A549 (cell line): ENCODE results near the gene GRK1. TPM values are rescaled to one million over a fixed set of nuclear protein-coding genes. Genes with fewer than 3 reads are reported as not detected.

Experiments used
- ATAC-seq, 2 experiments: fragments of 200-7000 bp in 1 of 2; fragments of >200 bp in 1 of 2; cut with Nextera tagmentation in 1 of 2; cut with Tn5 transposase in 1 of 2; 3 replicates each; pipeline versions ENCODE4 v1.8.0 to v1.9.1; 2018 to 2020; ENCODE audit warnings: mild to moderate bottlenecking in 1 of 2, moderate library complexity in 1 of 2
- CTCF ChIA-PET: fragments of 300-600 bp; sonication (Branson Sonifier 250); formaldehyde crosslinking; extraction: SDS; loops from one replicate; lab custom pipeline; 2021; ENCODE audit warnings: antibody characterized with exemption, inconsistent platforms; lab: Yijun Ruan, JAX
- POLR2A ChIA-PET: fragments of 350-600 bp; formaldehyde crosslinking; extraction: SDS; loops from one replicate; lab custom pipeline; 2021; ENCODE audit warnings: antibody characterized with exemption, inconsistent platforms; lab: Yijun Ruan, JAX
- DNase-seq, 2 experiments: peaks; one replicate each; pipeline versions ENCODE4 v3.0.0 to v3.0.0-alpha.2; 2011 to 2016; ENCODE audit warnings: low read depth in 1 of 2, low spot score in 1 of 2
- FAIRE-seq: peaks from 2 replicates; lab custom pipeline; 2011; peaks lifted over from hg19 to GRCh38; lab: Jason Lieb, UNC
- H3K27ac ChIP-seq, 2 experiments: fragments of >200 bp; sonication (Bioruptor Twin); formaldehyde crosslinking; 3 replicates each; pipeline ENCODE4 v1.5.1; 2016 to 2017
- H3K4me1 ChIP-seq: fragments of >200 bp; sonication (Bioruptor Twin); formaldehyde crosslinking; 3 replicates; pipeline ENCODE4 v1.6.1; 2016
- H3K4me2 ChIP-seq: fragments of >200 bp; sonication (Bioruptor Twin); formaldehyde crosslinking; 3 replicates; pipeline ENCODE4 v1.6.1; 2016
- H3K4me3 ChIP-seq: fragments of >200 bp; sonication (Bioruptor Twin); formaldehyde crosslinking; 3 replicates; pipeline ENCODE4 v1.5.1; 2016
- H3K9me3 ChIP-seq: fragments of >200 bp; sonication (Bioruptor Twin); formaldehyde crosslinking; 3 replicates; pipeline ENCODE4 v1.6.1; 2016
- ATOH8 ChIP-seq: fragments of 250-450 bp; sonication (Bioruptor Pico); IDR thresholded peaks from 2 replicates; pipeline ENCODE4 v1.5.0; 2020; ENCODE audit warnings: low read depth, mild to moderate bottlenecking, moderate library complexity
- BCL3 ChIP-seq: fragments of >200 bp; sonication (Bioruptor Twin); formaldehyde crosslinking; IDR thresholded peaks from 3 replicates; pipeline ENCODE4 v1.6.1; 2016
- CBX2 ChIP-seq: fragments of 200-600 bp; sonication (generic); IDR thresholded peaks from 2 replicates; pipeline ENCODE4 v1.6.1; 2016; ENCODE audit warnings: low read depth, mild to moderate bottlenecking, borderline replicate concordance
- EP300 ChIP-seq, 2 experiments: fragments of >200 bp; sonication (Bioruptor Twin); formaldehyde crosslinking; IDR thresholded peaks; 2 replicates in 1 of 2; 3 replicates in 1 of 2; pipeline ENCODE4 v1.6.1; 2016 to 2017
- FOSL2 ChIP-seq, 2 experiments: fragments of 450-650 bp in 1 of 2; fragments of >200 bp in 1 of 2; sonication (Bioruptor Twin) in 1 of 2; formaldehyde crosslinking; IDR thresholded peaks; 2 replicates each; pipeline versions ENCODE4 v1.5.0 to v1.6.1; 2016 to 2020; ENCODE audit warnings: mild to moderate bottlenecking in 1 of 2, moderate library complexity in 1 of 2
- HEYL ChIP-seq: fragments of 250-450 bp; sonication (Bioruptor Pico); IDR thresholded peaks from 2 replicates; pipeline ENCODE4 v1.8.0; 2021; ENCODE audit warnings: mild to moderate bottlenecking, moderate library complexity
- HOXA7 ChIP-seq: fragments of 250-450 bp; sonication (Bioruptor Pico); IDR thresholded peaks from 2 replicates; pipeline ENCODE4 v1.5.0; 2020; ENCODE audit warnings: mild to moderate bottlenecking, moderate library complexity
- KDM1A ChIP-seq: fragments of 200-600 bp; sonication (generic); IDR thresholded peaks from 2 replicates; pipeline ENCODE4 v1.6.1; 2016; ENCODE audit warnings: low read depth, mild to moderate bottlenecking
- MAZ ChIP-seq: fragments of 150-350 bp; IDR thresholded peaks from 2 replicates; pipeline ENCODE4 v1.6.1; 2014; ENCODE audit warnings: antibody characterized with exemption, low read depth, low read length, borderline replicate concordance
- NFE2L2 ChIP-seq: fragments of 150-350 bp; conservative IDR thresholded peaks from 2 replicates; pipeline ENCODE4 v1.6.1; 2014; ENCODE audit warnings: low read length
- NR3C1 ChIP-seq: fragments of >200 bp; sonication (Bioruptor Twin); formaldehyde crosslinking; IDR thresholded peaks from 3 replicates; pipeline ENCODE4 v1.6.1; 2017
- PHF8 ChIP-seq: fragments of 200-600 bp; sonication (generic); IDR thresholded peaks from 2 replicates; pipeline ENCODE4 v1.6.1; 2016; ENCODE audit warnings: low read depth, mild to moderate bottlenecking, antibody characterized with exemption, moderate library complexity, borderline replicate concordance
- POLR2A ChIP-seq: IDR thresholded peaks from 2 replicates; pipeline ENCODE4 v1.6.1; 2012; ENCODE audit warnings: mild to moderate bottlenecking, low read length
- POLR2AphosphoS2 ChIP-seq: conservative IDR thresholded peaks from 2 replicates; pipeline ENCODE4 v1.6.1; 2012; ENCODE audit warnings: low read length, improper control_type of control experiment, inconsistent platforms
- RNF2 ChIP-seq: fragments of 200-600 bp; sonication (generic); IDR thresholded peaks from 2 replicates; pipeline ENCODE4 v1.6.1; 2016; ENCODE audit warnings: low read depth, mild to moderate bottlenecking, antibody characterized with exemption, moderate library complexity, borderline replicate concordance
- SMC3 ChIP-seq: fragments of >200 bp; sonication (Bioruptor Twin); formaldehyde crosslinking; IDR thresholded peaks from 3 replicates; pipeline ENCODE4 v1.6.1; 2018; ENCODE audit warnings: inconsistent platforms
- TP53 ChIP-seq: fragments of 250-450 bp; sonication (Bioruptor Pico); IDR thresholded peaks from 2 replicates; pipeline ENCODE4 v1.5.0; 2021; ENCODE audit warnings: mild to moderate bottlenecking, moderate library complexity
- ZFP36 ChIP-seq: fragments of 450-650 bp; IDR thresholded peaks from 2 replicates; pipeline ENCODE4 v1.6.1; 2014; ENCODE audit warnings: borderline replicate concordance; ENCODE audit not compliant: partially characterized antibody
- WGBS: methylation state at CpG from one replicate; pipeline ENCODE4 v1.1.6; 2017; ENCODE audit errors: missing lambda C conversion rate; 5-methylcytosine and 5-hydroxymethylcytosine counted together
- polyA plus RNA-seq, 4 experiments: library from polyadenylated mRNA; depleted of rRNA in 3 of 4; stranded (reverse); fragments of >200 nt; fragmentation: RNase III in 1 of 4; extraction: RNeasy Plus Mini Kit Qiagen cat#74134 plus additional on column Dnase treatment in 1 of 4; gene quantifications; 2 replicates in 3 of 4; 3 replicates in 1 of 4; pipeline ENCODE4 v1.2.3, GENCODE V29; 2011 to 2017
- TF ChIP-seq, protein P1 (sequence below): IDR thresholded peaks from 2 replicates; pipeline ENCODE4 v1.6.1; 2012
- TF ChIP-seq, protein P2 (sequence below): fragments of 250-450 bp; sonication (Bioruptor Pico); IDR thresholded peaks from 2 replicates; pipeline ENCODE4 v1.5.0; 2021; ENCODE audit warnings: mild to moderate bottlenecking, moderate library complexity, borderline replicate concordance

Gene GRK1
- polyA plus RNA-seq, 2 of the 4 experiments (the other 2 are of a cell fraction): not detected

DNA sequence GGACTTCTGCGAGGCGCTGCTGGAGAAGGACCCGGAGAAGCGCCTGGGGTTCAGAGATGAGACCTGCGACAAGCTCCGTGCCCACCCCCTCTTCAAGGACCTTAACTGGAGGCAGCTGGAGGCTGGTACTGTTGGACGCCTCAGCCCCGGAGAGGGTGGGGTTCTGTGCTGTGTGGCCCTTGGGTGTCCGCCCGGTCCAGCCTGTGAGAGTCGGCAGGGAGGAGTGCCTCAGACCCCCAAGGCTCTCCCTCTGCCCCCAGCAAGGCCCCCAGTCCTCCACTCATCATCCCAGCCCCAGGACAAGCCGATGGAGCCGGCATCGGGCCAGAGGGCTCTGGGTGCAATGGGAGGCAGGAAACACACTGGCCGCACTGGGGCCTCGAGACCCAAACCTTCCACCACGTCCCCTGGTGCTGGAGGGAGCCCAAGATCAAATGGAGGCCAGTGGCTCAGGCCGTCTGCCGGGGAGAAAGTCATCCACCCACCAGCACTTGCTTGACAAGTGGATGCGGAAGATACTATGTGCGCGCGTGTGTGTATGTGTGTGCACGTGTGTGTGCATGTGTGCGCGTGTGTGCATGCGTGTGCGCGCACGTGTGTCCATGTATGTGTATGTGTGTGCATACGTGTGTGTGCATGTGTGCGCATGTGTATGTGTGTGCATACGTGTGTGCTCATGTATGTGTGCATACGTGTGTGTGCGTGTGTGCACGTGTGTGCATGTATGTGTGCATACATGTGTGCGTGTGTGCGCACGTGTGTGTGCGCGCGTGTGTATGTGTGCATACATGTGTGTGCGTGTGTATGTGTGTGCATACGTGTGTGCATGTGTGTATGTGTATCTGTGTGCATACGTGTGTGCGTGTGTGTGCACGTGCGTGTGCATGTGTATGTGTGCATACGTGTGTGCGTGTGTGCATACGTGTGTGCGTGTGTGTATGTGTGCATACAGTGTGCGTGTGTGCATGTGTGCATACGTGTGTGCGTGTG lies 66.2 kb downstream of the GRK1 start:
- no peaks in the 10 kb centered on the region for H3K4me1 ChIP-seq
- no peak overlapping the region for H3K27ac ChIP-seq
- ATAC-seq (no peak), DNase-seq (no peak), FAIRE-seq (no peak)
- ChIA-PET CTCF (interaction anchor here (1.1 kb wide), 1 partner anchor 11 kb away, joined by 3 read pairs; no protein-coding TSS in a partner anchor), POLR2A (no interaction called here)
- no peak overlapping the region for H3K4me3 ChIP-seq
- TF ChIP-seq POLR2A (no peak), CBX2 (no peak), TP53 (CRISPR knock-in tag) (no peak), HOXA7 (no peak), PHF8 (no peak), FOSL2 (IDR thresholded peaks at IDR 0.05) (no peak), FOSL2 (CRISPR knock-in tag; IDR thresholded peaks at IDR 0.05) (no peak), MAZ (no peak)
- H3K9me3 ChIP-seq: no peaks in the 10 kb centered on the region
- no peak overlapping the region for H3K4me2 ChIP-seq
- WGBS: 76% methylated on average over 41 of the region's 55 CpGs

DNA sequence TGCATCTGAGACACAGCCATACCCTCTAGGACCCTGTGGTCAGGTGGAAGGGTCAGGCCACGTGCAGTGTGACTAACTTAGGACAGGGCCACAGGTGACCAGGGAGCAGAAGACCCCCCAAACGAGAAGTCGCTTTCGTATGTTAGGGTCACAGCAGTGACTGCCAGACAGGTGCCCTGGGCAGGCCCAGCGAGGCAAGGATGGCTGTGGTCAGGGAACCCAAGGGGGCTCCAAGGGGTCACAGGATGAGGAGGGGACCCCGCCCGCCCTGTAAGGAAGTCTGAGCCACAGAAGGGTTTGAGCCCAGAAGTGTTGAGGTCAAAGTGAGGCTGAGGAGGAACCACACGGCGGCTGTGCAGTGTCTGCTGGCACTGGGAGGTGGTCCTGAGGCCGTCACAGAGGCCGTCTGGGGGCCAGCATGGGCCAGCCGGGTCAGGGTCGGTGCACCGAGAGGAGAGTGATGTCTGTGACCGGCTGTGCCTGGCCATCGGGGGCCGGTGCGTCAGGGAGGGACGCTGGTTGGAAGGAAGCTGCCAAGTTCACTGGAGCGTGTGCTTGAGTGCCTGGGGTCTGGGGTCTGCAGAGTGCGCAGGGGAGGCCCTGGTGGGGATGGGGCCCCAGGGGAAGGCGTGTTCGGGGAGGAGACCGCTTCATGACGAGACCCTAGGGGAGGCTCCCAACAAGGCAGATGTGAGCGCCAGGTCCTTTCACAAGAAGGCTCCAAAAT lies 67.2 kb downstream of the GRK1 start:
- no peak for ATAC-seq
- Histone ChIP-seq H3K27ac (no peak overlapping the region), H3K4me3 (no peak overlapping the region)
- TF ChIP-seq ATOH8: no peak
- TF ChIP-seq HEYL (CRISPR knock-in tag): no peak
- TF ChIP-seq RNF2: no peak
- TF ChIP-seq EP300 (IDR thresholded peaks at IDR 0.05): no peak
- no peak for TF ChIP-seq ZFP36
- no peak for TF ChIP-seq BCL3
- TF ChIP-seq, protein P1, sequence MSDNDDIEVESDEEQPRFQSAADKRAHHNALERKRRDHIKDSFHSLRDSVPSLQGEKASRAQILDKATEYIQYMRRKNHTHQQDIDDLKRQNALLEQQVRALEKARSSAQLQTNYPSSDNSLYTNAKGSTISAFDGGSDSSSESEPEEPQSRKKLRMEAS: no peak
- no peak for TF ChIP-seq KDM1A
- TF ChIP-seq SMC3: no peak
- TF ChIP-seq POLR2AphosphoS2: no peak
- TF ChIP-seq, all 56 proteins: peak for 0
- CTCF ChIA-PET: no interaction called here
- Histone ChIP-seq H3K9me3 (no peaks in the 10 kb centered on the region), H3K4me2 (no peak overlapping the region), H3K4me1 (no peaks in the 10 kb centered on the region)
- FAIRE-seq (no peak), DNase-seq (no peak)
- POLR2A ChIA-PET: no interaction called here
- WGBS: 74% methylated on average over 8 of the region's 26 CpGs

GRCh38 chr13:113734826-113735125 lies 67.8 kb downstream of the GRK1 start:
- no peak overlapping the region for H3K4me2 ChIP-seq
- POLR2A ChIA-PET: no interaction called here
- TF ChIP-seq ZFP36: no peak
- TF ChIP-seq, protein P2, sequence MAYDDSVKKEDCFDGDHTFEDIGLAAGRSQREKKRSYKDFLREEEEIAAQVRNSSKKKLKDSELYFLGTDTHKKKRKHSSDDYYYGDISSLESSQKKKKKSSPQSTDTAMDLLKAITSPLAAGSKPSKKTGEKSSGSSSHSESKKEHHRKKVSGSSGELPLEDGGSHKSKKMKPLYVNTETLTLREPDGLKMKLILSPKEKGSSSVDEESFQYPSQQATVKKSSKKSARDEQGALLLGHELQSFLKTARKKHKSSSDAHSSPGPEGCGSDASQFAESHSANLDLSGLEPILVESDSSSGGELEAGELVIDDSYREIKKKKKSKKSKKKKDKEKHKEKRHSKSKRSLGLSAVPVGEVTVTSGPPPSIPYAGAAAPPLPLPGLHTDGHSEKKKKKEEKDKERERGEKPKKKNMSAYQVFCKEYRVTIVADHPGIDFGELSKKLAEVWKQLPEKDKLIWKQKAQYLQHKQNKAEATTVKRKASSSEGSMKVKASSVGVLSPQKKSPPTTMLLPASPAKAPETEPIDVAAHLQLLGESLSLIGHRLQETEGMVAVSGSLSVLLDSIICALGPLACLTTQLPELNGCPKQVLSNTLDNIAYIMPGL: no peak
- no peak for TF ChIP-seq SMC3
- no peak for TF ChIP-seq NFE2L2
- no peak for TF ChIP-seq RNF2
- no peak for TF ChIP-seq NR3C1
- ATAC-seq (no peak), FAIRE-seq (no peak), DNase-seq (no peak)
- no peak overlapping the region for H3K4me3 ChIP-seq
- CTCF ChIA-PET: no interaction called here
- H3K27ac ChIP-seq: no peak overlapping the region
- H3K9me3 ChIP-seq: no peaks in the 10 kb centered on the region
- H3K4me1 ChIP-seq: no peaks in the 10 kb centered on the region
- WGBS: 93% methylated on average over 3 of the region's 8 CpGs
